NCI-H2171 treated with DMSO at 0.1 percent for 48 hours (cell line): ENCODE measurements around the gene CHSY1.

ENCODE experiments used
- DNase-seq: peaks from one replicate; lab custom pipeline; 2025; lab: John Stamatoyannopoulos, UW

The CHSY1 gene

DNA sequence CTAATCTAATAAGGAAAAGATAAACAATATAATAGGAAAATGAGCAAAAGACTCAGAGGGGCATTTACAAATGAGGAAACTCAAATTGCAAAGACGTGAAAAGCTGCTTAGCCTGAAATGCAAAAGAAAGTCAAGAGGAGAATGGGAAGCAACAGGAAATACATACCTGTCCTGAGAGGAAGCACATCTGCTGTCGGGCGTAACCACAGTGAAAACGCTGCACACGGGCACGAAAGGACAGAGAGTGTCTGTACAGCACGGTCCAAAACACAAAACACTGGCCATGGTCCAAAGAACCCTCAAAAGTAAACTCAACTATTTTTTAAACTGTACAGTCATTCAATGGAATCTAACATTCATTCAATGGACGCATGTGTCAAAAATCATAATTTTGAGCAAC is 100.6 kb downstream of the CHSY1 start:
- no peak for DNase-seq

DNA sequence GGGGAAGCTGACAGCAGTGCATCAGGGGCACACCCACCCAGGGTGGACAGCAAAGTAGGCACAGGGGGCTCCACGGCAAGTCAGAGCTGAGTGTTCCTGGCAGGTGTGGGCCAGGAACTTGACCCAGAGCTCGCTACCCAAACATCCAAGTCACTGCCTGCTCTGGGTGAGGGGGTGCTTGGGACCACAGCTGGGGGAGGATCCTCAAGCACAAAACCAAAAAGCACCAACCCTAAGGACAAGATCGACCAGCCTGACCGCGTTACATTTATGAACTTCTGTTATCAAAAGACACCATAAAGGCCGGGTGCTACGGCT is 101.2 kb downstream of the CHSY1 start:
- no peak for DNase-seq

DNA sequence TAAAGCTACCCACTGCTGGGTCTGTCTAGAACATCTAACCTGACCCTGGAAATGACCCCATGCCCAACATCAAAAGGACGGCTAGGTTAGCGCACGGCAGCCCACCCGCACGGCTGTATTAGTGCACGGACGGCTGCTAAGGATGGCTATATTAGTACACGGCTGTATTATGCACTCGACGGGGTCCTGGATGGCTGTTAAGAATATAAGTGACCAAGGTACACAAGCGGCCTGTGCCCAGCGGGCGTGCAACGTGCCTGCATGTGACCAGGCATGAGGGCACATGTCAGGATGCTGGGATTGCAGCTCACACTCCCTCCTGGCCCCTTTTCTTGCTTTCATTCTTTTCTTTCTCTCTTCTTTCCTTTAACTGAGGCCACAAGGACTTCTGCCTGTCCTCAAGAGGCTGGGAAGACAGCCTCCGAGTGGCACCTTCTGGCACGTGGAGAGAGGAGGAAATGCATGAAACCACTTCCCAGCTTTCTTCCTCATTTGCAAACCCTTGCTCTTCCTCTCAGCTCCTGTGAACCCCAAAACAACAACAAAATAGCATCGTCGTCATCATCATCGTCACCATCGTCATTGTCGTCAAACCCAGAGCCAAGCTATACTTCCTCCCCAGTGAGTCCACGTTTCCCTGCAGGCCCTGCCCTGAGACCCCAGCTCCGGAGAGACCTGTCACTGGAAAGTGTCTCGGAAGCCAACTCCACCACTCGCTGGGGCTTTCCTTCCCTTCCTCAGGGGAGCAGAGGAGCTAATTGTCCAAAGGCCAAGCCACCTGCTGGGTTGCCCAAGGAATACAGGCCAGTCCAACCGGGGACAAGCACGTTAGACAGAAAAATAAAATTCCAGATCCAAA is 101.8 kb downstream of the CHSY1 start:
- DNase-seq: no peak

DNA sequence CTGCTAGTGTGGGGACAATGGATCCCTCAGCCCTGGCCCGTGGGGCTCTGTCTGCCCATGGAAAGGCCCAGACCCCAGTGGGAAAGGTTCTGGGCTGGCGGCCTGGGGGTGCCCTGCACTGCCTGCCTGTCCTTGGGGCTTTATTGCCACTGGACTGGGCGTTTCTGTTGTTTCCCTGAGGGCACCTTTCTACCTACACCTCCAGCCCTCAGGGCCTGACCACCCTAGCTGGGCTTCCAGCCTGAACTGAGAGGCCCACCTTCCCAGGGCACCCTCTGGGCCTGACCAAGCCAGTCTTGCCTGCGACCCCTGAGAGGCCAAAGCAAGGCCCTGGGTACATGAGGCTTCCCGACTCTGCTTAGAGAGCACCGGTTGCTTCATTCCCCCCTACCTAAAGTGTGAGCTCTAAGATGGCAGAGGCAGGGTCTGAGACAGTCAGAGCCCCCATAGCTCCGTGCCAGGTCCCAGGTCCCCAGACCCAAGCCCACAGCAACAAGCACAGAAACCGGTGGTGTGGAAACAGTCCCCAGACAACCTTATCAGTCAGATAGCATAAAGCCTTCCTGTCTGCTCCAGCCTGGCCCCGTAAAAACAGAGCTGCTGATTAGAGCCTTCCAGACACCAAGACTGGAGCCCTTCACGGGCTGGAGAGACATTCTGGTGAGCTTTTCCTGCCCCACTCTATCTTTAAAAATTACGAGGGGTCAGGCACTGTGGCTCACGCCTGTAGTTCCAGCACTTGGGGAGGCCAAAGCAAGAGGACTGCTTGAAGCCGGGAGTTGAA is 102.8 kb downstream of the CHSY1 start:
- DNase-seq: no peak

DNA sequence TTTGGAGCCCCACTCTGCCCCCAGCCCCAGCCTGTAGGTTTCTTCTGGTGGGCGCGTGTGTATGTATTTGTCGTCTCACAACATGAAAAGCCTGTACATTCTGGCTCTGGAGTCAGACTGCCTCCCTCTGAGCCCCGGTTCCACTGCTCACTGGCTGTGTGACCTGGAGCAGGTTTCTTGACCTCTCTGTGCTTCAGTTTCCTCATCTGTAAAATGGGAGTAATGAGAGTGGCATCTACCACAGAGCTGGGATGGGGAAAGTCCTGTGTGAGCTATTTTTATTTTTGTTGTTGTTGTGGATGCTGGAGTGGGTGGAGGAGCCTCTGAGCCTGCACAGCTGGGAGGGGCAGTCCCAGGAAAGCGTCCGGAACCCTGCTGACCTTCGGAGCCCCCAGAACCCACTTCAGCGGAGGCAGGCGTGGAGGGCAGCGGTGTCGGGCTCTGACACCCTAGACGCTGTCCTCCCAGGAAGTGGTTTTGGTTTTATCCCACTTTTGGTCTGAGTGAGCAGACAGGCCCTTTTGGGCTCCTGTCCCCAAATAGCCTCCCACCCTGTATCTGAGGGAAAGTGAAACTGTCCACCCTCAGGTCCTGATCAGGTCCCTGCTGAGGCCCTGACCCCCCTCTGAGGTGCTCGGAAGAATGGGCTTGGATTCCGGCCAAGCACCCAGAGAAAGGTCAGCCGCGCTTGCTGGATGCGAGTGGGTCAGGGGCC is 103.5 kb downstream of the CHSY1 start:
- DNase-seq: no peak

DNA sequence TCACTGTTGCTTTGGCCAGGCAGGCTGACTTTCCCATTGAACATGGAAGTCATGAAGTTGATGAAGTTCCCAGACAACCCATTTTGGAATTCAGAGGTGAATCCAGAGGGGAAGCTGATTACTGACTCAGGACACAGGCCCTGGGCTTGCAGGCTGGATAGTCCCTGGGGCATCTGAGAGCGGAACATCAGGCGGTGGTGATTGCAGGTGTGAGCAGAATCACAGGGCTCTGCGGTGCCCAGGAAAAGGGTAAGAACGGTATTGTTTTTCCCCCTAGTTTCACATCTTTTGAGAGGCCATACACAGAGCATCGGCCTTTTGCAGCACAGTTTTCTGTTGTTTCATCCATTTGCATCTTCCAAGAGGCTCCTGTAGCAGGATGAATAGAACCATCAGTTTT is 104.7 kb downstream of the CHSY1 start:
- DNase-seq: no peak

DNA sequence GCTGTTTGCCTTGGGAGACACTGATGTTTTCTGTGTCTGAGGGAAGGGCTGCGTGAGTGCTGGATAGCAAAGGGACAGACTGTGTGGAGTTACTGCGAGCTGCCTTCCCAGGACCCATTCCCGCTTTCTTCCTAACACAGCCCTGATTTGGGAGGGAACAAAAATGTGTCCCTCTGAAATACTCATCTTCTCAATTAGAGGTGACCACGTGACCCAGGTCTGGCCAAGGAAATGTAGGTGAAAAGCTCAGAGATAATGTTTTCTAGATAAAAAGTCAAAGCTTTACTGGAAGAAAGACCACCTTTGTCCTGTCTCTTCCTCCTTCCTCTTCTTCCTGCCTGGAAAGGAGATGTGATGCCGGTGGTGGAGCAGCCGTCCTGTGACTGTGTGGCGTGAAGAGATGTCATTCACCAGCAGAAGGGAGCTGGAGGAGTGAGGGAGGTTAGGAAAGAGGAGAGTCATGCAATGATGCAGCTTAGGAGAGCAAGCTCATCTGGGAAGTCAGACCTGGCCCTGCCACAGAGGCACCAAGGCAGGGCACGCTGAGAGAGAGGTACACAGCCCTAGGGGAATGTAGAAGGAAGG is 105.6 kb downstream of the CHSY1 start:
- DNase-seq: no peak

DNA sequence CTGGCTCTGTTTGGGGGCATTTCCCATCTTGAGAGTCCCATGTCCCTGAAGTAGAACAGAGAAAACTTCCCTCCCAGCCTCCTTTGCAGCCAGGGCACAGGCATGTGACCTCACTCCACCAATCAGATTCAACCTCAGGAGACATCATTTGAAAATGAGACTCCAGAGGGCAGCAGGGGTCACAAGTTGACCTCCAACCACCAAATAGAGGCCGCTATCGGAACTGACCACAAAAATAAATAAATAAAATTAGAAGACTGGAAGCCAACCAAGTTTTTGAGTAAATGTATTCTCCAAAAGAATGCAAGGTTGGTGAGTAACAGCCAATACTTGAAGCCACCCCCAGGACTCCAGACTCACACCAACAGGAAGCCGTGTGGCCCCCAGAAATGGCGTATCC is 106.5 kb downstream of the CHSY1 start:
- DNase-seq: no peak

DNA sequence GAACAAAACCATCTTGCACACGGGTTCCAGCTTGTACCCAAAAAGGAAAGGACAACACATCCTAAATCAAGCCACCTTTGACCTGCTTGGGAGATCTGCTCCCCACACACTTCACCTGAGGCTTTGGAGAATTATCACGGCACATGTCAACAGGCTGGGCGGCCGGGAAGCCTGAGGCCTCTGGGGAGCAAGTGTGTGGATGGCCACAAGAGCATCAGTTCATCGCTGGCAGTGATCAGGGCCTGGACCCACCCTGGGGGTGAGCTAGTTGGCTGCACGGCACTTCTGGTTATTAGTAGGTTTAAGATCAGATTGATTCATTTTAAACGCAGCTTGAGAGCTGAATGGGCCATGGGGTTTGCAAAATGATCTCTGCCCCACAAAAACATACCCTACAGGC is 108.5 kb downstream of the CHSY1 start:
- no peak for DNase-seq

DNA sequence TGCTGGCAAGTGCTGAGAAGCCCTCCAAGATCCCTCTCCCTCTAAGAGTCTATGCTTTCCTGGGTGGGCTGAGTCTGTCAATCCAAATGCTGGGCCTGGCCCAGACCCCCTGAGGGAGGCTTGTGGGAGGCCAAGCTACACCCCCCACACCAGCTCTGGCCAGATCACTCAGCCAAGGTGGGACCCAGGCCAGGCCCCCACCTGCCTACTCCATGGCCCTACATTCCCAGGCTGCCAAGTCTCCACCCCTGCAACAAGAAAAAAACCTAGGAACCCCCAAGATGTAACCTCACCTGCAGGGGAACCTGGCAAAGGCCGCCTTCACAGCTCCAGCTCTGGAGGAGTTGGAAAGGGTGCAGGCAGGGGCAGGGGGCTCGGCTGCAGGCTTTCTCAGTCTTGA is 109.1 kb downstream of the CHSY1 start:
- no peak for DNase-seq

DNA sequence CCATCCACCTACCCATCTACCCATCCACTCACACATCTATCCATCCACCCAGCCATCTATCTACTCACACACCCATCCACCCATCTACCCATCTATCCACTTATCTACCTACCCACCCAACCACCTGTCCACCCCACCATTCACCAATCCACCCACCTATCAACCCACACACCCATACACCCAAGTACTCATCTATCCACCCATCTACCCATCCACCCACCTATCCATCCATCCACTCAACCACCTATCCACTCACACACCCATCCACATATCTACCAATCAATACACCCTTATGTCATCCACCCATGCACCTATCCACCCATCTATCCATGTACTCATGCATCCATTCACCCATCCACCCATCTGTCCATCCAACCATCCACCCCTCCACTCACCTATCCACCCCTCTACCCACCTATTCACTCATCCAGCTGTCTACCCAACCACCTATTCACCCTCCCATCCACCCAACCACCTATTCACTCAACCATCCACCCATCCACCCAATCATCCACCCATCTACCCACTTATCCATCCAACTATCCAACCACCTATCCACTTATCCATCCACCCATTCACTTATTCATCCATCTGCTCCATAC is 109.8 kb downstream of the CHSY1 start:
- DNase-seq: no peak

DNA sequence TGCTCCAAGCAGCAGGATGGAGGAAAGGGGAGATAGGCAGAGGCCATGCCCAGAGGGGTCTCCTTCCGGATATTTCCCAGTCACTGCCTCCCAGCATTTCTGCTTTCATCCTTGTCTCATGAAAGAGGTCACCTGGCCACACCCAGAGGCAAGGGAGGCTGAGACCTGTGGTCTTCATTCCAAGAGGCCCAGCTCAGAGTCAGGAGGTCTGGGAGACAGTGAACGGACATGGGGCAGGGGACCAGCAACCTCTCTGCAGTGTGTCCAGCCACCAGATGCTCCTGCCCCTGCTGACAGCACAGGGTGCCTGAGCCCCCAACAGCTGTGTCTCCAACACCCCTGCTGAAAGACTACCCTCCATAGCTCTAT is 111.2 kb downstream of the CHSY1 start:
- DNase-seq: no peak

DNA sequence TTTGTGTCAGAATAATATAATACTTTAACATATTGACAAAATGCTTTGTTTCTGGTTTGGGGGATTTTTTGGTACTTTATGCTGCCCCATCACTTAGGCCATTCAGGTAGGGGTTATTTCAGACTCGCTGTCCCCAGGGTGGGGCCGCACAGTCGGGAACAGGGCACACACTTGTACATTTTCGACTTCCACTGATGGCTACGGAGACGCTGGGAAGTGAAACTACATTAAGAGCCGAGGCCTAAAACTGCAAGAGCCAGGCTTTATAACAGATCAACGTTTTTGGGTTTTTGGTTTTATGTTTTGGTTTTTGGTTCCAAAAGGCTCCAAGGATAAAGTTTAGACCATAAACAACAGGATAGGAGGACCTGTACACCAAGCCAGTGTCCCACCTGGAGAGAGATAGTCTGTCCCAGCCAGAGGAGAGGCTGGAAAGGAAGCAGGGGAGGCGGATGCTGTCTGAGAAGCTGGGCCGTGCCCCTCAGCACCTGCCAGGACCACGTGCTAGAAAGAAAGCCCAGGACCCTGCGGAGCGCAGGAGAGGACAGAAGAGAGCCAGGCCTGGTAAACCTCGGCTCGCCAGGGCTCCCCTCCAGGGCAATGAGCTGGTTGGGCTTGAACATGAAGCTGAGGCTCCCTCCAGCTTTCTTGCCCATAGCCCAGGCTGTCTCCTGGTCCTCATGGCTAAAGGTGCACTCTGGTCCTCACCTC is 111.7 kb downstream of the CHSY1 start:
- DNase-seq: no peak

DNA sequence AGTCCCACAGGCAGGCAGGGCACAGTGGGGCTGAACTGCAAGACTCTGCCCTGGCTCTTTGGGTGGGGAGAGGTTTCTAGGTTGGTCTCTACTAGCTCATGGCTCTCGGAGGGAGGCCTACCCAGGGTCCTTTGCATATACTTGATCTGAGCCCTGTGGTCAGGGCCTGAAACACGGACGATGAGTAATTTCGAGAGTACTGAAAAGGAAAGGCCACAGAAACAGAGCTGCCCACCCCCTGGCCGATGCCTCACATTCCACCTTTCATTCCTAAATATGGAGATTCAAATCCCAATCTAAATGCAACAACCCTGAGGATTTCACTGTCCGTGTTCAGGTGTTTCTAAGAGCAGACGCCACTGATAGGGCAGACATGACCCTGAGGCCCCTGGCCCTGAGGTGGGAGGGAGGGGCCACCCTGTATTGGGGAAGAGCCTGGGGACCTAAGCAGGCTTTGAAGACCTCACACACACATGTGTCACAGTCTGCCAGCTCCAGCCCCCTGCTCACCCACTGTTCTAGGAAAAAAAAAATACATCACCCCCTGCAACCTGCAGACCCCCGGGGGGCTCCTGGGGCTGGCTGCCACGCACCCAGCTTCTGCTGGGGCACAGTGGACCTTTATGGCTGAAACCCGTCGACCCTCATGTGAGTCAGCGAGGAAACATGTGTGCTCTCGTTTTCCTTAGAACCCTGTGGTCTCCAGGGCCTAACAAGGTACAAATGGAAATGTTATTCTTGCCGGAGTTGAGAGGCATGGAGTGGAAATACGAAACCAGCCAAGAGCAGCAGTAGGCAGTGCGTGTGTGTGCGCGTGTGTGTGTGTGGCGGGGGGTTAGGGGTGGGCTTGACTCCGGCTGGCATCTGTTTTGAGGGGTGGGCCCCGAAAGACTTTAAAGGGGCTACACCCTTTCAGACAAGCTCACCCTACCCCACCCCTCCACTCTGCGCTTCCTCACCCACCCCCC is 112.7 kb downstream of the CHSY1 start:
- DNase-seq: peak; percentile 81

DNA sequence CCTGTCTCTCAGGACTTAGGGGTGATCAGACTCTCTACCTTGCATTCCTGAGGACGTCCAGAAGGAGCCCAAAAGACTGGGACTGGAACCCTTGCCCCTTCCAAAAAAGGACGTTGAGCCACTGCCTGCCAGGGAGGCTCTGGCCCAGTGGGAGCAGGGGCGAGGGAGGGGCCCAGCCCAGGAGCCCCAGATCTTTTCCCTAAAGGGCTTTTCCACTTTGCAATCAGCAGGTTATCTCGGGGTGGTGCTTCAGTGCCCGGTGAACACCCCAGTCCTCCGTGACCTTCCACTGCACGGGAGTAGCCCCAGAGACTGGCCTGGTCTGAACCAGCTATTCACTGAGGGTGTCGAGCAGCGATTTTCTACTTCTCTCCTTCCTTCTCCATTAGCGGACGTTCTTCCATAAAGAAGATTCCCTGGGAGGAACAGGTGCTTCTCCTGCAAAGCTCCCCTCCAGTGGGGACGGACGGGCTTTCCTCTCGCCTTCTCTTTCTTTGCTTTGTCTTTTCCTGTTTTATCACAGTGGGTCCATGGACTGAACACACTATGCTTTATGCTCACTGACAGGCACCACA is 113.7 kb downstream of the CHSY1 start:
- no peak for DNase-seq

DNA sequence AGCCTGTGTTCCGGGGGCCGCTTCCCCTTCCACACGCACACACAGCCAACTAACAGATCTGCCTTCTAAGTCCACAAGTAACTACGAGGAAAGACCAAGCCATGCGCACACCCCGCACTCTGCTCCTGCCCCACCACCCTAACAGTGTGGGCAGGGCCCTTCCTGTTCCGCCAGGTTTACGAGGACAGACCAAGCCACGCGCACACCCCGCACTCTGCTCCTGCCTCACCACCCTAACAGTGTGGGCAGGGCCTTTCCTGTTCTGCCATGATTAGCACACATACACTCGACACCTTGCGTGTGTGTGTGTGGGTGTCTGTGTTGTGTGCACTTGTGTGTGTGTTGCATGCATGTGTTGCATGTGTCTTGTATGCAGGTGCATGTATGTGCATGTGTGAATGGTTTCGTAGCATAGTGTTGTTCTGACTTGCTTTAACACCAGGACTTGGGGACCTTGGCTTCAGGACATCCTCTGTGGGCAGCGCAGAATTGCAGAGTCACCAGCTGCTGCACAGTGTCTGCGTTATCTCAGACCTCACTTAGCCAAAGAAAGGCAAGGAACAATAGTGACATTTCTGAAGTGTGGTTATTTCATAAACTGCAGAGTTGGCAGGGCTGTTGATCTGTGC is 114.4 kb downstream of the CHSY1 start:
- DNase-seq: no peak

DNA sequence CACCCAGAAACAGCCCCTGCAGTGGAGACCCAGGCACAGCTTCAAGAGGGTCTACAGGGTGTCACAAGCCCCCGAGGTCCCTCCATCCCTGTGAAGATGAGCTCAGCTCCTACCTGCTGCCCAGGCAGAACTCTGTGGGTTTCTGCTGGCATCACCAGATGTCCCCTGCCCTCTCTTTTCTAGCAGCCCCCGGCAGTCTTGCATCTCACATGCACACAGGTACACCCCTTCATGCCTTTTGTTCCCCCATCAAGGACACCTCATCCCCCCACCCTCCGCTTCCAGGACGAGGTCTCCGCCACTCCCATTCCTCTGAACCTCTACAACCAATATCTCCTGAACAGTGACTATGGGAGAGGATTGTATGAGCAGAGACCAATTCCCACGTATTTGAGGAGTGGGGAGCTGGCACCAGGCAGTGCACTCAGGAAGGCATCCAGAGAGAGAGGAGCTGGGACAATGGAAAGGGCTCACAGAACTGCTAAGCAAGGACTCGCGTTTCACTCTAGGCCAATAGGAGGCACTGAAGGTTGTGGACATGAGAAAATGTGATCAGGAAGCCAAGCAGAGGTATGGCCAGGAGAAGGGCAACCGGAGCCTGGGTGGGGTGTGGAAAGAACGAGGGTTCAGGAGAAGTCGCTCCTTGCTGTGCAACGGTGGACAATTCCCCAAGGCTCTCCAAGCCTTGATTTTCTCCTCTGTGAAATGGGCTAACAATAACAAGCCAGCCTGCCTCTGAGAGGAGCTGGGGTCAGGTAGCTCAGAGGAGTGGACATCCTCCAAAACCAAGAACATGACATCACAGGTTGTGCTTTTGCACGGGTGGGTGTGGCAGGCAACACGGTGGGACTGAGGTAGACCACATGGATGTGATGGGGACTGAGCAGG is 115.2 kb downstream of the CHSY1 start:
- DNase-seq: no peak

DNA sequence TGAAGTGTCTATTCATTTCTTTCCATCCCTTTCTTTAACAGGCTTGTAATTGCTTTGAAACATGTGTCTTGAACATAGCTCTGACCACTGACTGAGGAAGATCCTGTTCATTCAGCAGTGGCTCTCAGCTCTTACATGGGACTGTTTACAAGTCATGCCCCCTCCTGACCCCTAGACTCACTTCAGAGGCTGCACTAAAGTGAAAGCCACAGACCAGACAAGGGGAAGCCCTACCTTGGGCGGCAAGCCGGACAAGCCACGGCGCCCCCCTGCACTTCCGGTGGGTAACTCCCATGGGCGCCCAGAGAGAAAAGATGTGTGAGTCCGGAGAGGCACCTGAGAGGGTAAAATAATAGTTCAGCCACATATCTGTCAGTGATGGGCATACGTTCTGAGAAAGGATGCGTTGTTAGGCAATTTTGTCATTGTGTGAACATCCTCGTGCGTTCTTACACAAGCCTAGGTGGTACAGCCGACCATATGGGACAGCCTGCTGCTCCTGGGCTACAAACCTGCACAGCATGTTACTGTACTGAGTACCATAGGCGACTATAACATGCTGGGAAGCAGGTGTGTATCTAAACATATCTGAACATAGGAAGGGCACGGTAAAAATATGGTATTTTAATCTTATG is 116.2 kb downstream of the CHSY1 start:
- no peak for DNase-seq
